GM23338 (cell line): Measurements from ENCODE around the gene SLC4A4. TPM values are rescaled to one million over a fixed set of nuclear protein-coding genes. Genes with fewer than 3 reads are reported as not detected.

Source experiments
- ATAC-seq: fragments of 200-7000 bp; cut with Tn5 transposase; 3 replicates; pipeline ENCODE4 v1.9.1; 2020
- DNase-seq: peaks from one replicate; pipeline ENCODE4 v3.0.0-alpha.2; 2015; ENCODE audit warnings: low spot score
- H2AFZ ChIP-seq: fragments of 200-600 bp; sonication (generic); 2 replicates; pipeline ENCODE4 v1.8.0; 2016; ENCODE audit warnings: antibody characterized with exemption, mild to moderate bottlenecking, moderate library complexity
- H3F3A ChIP-seq: fragments of 200-600 bp; sonication (generic); replicated peaks from 2 replicates; pipeline ENCODE4 v1.8.0; 2017; ENCODE audit warnings: antibody characterized with exemption, mixed run types, low read depth
- H3K27ac ChIP-seq: fragments of 200-600 bp; sonication (generic); 2 replicates; pipeline ENCODE4 v1.6.1; 2016; ENCODE audit warnings: low read depth
- H3K27me3 ChIP-seq: fragments of 200-600 bp; sonication (generic); 2 replicates; pipeline ENCODE4 v1.8.0; 2016; ENCODE audit warnings: mild to moderate bottlenecking, mixed run types, moderate library complexity; ENCODE audit not compliant: insufficient read depth
- H3K36me3 ChIP-seq: fragments of 200-600 bp; sonication (generic); 2 replicates; pipeline ENCODE4 v1.8.0; 2016; ENCODE audit warnings: mild to moderate bottlenecking; ENCODE audit not compliant: insufficient read depth
- H3K4me1 ChIP-seq: fragments of 200-600 bp; sonication (generic); 2 replicates; pipeline ENCODE4 v1.8.0; 2016; ENCODE audit warnings: mild to moderate bottlenecking, moderate library complexity; ENCODE audit not compliant: insufficient read depth
- H3K4me2 ChIP-seq: fragments of 200-600 bp; sonication (generic); 2 replicates; pipeline ENCODE4 v1.7.1; 2017; ENCODE audit warnings: mixed run types
- H3K4me3 ChIP-seq: fragments of 200-600 bp; sonication (generic); 2 replicates; pipeline ENCODE4 v1.6.1; 2016; ENCODE audit warnings: mixed run types
- H3K79me2 ChIP-seq: fragments of 200-600 bp; sonication (generic); replicated peaks from 2 replicates; pipeline ENCODE4 v1.8.0; 2017; ENCODE audit warnings: mild to moderate bottlenecking; ENCODE audit not compliant: insufficient read depth
- H3K9me2 ChIP-seq: fragments of 200-600 bp; sonication (generic); 2 replicates; pipeline ENCODE4 v1.8.0; 2017; ENCODE audit not compliant: insufficient read depth
- H4K20me1 ChIP-seq: fragments of 200-600 bp; sonication (generic); replicated peaks from 2 replicates; pipeline ENCODE4 v1.8.0; 2017; ENCODE audit warnings: mild to moderate bottlenecking; ENCODE audit not compliant: insufficient read depth
- H3K27ac Mint-ChIP-seq: 2 replicates; pipeline ENCODE4 v1.8.0; 2020; ENCODE audit warnings: inconsistent platforms, mild to moderate bottlenecking, moderate library complexity, mixed read lengths
- H3K27me3 Mint-ChIP-seq: 3 replicates; pipeline ENCODE4 v1.8.0; 2022; ENCODE audit warnings: low read depth, mild to moderate bottlenecking, moderate library complexity, mixed read lengths, inconsistent platforms; ENCODE audit not compliant: insufficient read depth, poor library complexity
- H3K36me3 Mint-ChIP-seq: 3 replicates; pipeline ENCODE4 v1.8.0; 2021; ENCODE audit warnings: low read depth, mild to moderate bottlenecking, inconsistent platforms, moderate library complexity, mixed read lengths
- H3K4me1 Mint-ChIP-seq: 3 replicates; pipeline ENCODE4 v1.8.0; 2020; ENCODE audit warnings: mild to moderate bottlenecking, inconsistent platforms, mixed read lengths
- H3K4me3 Mint-ChIP-seq: 3 replicates; pipeline ENCODE4 v1.8.0; 2021; ENCODE audit warnings: moderate library complexity, mild to moderate bottlenecking, inconsistent platforms, mixed read lengths
- H3K9me3 Mint-ChIP-seq: 3 replicates; pipeline ENCODE4 v1.8.0; 2020; ENCODE audit warnings: moderate library complexity, mild to moderate bottlenecking, inconsistent platforms, mixed read lengths
- CREB1 ChIP-seq: fragments of 250-450 bp; sonication (Bioruptor Pico); IDR thresholded peaks from 2 replicates; pipeline ENCODE4 v1.5.0; 2020; ENCODE audit warnings: low read depth, mild to moderate bottlenecking, moderate library complexity
- CTCF ChIP-seq, 2 experiments: fragments of 200-600 bp in 1 of 2; sonication (generic) in 1 of 2; conservative IDR thresholded peaks; 2 replicates each; pipeline versions ENCODE4 v1.5.1 to v1.6.1; 2016 to 2017; ENCODE audit warnings: antibody characterized with exemption in 2 of 2, low read depth in 2 of 2, mild to moderate bottlenecking in 2 of 2, moderate library complexity in 1 of 2
- EZH2 ChIP-seq: fragments of 200-600 bp; sonication (generic); IDR thresholded peaks from one replicate; pipeline ENCODE4 v1.8.0; 2017; ENCODE audit warnings: antibody characterized with exemption, mild to moderate bottlenecking, low read depth; ENCODE audit not compliant: unreplicated experiment
- EZH2phosphoT487 ChIP-seq: fragments of 200-600 bp; sonication (generic); IDR thresholded peaks from one replicate; pipeline ENCODE4 v1.8.1; 2018; ENCODE audit warnings: antibody characterized with exemption; ENCODE audit not compliant: unreplicated experiment
- JUNB ChIP-seq: IDR thresholded peaks from one replicate; pipeline ENCODE4 v1.6.1; 2016; ENCODE audit warnings: antibody characterized with exemption; ENCODE audit not compliant: unreplicated experiment
- NANOG ChIP-seq: IDR thresholded peaks from 2 replicates; pipeline ENCODE4 v1.6.1; 2016; ENCODE audit warnings: antibody characterized with exemption, borderline replicate concordance
- POLR2AphosphoS5 ChIP-seq: IDR thresholded peaks from 2 replicates; pipeline ENCODE4 v1.6.1; 2016; ENCODE audit warnings: antibody characterized with exemption, low read depth
- REST ChIP-seq: IDR thresholded peaks from one replicate; pipeline ENCODE4 v1.6.1; 2018; ENCODE audit warnings: antibody characterized with exemption; ENCODE audit not compliant: unreplicated experiment
- STAT1 ChIP-seq: IDR thresholded peaks from one replicate; pipeline ENCODE4 v1.6.1; 2016; ENCODE audit warnings: antibody characterized with exemption; ENCODE audit not compliant: unreplicated experiment
- ZNF331 ChIP-seq: fragments of 250-450 bp; sonication (Bioruptor Pico); IDR thresholded peaks from 2 replicates; pipeline ENCODE4 v1.5.0; 2020; ENCODE audit warnings: low read depth, mild to moderate bottlenecking, moderate library complexity
- ZNF462 ChIP-seq: fragments of 250-450 bp; sonication (Bioruptor Pico); IDR thresholded peaks from 2 replicates; pipeline ENCODE4 v1.5.0; 2020; ENCODE audit warnings: mild to moderate bottlenecking, moderate library complexity
- polyA plus RNA-seq: library from polyadenylated mRNA; unstranded; fragments of >200 nt; fragmentation: Nextera tagmentation; extraction: Ambion mirVana; gene quantifications from 2 replicates; pipeline ENCODE4 v1.2.1, GENCODE V29; 2016
- total RNA-seq: library from RNA; depleted of rRNA; stranded (reverse); fragments of >200 nt; shearing (Covaris generic); gene quantifications from 2 replicates; pipeline ENCODE4 v1.2.3, GENCODE V29; 2014

Gene SLC4A4
- total and polyA plus RNA-seq, 2 experiments from 2014 or later, result 1.0 to 1.5 TPM

GRCh38 chr4:71518283-71518989, 179.6 kb downstream of the SLC4A4 start (continued):
- TF ChIP-seq ZNF462 (no peak), POLR2AphosphoS5 (no peak), CTCF (conservative IDR thresholded peaks at IDR 0.05; ENCODE audit: low read depth in 2 of 2) (no peak), EZH2 (no peak), EZH2phosphoT487 (no peak), ZNF331 (no peak)

- Histone ChIP-seq H4K20me1 (no peaks in the 10 kb centered on the region), H3K27ac (no peak overlapping the region), H2AFZ (no peak overlapping the region), H3K36me3 (no peaks in the 10 kb centered on the region), H3K4me3 (no peak overlapping the region), H3K4me2 (no peak overlapping the region), H3K27me3 (no peaks in the 10 kb centered on the region), H3K9me2 (no peaks in the 10 kb centered on the region), H3K79me2 (no peaks in the 10 kb centered on the region), H3K4me1 (no peaks in the 10 kb centered on the region), H3F3A (no peaks in the 10 kb centered on the region)
- DNase-seq, result no peak
- no peaks in the 10 kb centered on the region for H3K27me3 Mint-ChIP-seq
- H3K4me3 Mint-ChIP-seq, result no peak overlapping the region
- no peak overlapping the region for H3K27ac Mint-ChIP-seq
- no peaks in the 10 kb centered on the region for H3K36me3 Mint-ChIP-seq
- no peak for ATAC-seq
- H3K9me3 Mint-ChIP-seq, result no peaks in the 10 kb centered on the region
- no peaks in the 10 kb centered on the region for H3K4me1 Mint-ChIP-seq
- no peak for TF ChIP-seq REST
- TF ChIP-seq CTCF (conservative IDR thresholded peaks at IDR 0.05; ENCODE audit: low read depth in 2 of 2), result no peak
- TF ChIP-seq CREB1, result no peak
- TF ChIP-seq NANOG, result no peak
- no peak for TF ChIP-seq STAT1
- TF ChIP-seq JUNB, result no peak
- no peak for TF ChIP-seq EZH2phosphoT487
- no peak for TF ChIP-seq ZNF331
Observed at GRCh38 chr4:71520308-71520707, 181.5 kb downstream of the SLC4A4 start.
